NCI-H524 treated with DMSO at 0.1 percent for 48 hours (cell line): ENCODE results near the gene HLTF.
"Not testable (repeated sequence)": the region's sequence is repeated elsewhere in the genome, so short reads cannot be mapped to it uniquely, and the experiment has no call there.

Source experiments
- DNase-seq: peaks from one replicate; lab custom pipeline; 2025; lab: John Stamatoyannopoulos, UW

Gene HLTF

DNA sequence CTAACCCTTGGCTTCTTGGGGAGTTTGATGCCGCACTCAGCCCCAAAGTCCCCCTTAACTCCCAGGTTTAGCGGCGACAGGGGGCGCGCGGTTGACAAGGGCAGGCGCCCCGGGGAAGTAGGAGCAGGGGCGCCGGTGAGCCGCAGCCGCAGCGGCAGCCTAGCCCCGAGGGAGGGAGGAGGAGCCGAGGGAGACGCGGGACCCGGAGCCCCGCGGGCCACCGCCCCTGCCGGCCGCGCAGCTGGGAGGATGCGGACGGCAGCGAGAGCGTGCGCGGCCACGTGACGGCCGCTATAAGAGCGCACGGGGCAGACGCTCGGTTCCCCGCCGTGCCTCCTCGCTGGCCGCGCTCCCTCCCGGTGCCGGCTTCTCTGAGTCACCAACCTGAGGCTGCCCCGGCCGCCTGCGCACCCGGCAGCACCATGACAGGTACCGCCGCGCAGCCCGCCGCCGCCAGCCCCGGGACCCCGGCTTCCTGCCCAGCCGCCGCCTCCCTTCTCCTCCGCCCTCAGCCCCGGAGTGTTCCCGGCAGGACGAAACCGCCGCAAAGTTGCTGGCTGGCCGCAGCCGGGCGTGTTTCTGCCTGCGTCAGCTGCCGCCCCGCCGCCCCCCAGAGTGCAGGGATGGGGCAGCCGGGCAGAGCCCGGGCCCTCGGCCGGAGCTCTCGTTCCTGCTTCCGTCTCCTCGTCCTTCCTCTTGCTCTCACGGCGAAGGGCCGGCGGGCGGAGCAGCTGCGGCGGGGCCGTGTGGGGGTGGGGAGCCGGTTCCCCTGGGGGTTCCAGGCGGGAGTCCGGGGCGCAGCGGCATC lies 94.9 kb downstream of the HLTF start, which contains the start of gene GYG1:
Gene GYG1 (plus strand): TSS at position 322 of the 808 bp plus-strand sequence. CDS start 101 bp downstream, at position 423.
- peak; percentile 9 for DNase-seq

DNA sequence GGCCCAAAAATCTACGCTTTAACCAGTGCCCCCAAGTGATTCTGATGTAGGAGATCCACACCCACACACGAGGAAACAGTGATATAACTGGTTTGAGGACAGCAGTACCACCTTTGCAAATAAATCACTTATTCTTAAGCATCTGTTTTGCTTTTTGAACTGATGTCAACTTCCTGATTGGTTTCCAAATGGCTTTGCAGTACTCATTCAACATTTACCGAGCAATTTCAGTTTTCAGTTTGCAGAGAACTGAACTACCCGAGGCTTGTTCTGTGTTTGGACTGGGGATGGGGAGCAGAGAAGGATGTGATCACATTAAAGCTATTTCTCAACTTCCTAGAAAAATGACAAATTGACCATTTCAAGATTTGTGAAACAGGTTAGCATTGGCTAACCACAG lies 96.1 kb downstream of the HLTF start:
- DNase-seq = no peak

DNA sequence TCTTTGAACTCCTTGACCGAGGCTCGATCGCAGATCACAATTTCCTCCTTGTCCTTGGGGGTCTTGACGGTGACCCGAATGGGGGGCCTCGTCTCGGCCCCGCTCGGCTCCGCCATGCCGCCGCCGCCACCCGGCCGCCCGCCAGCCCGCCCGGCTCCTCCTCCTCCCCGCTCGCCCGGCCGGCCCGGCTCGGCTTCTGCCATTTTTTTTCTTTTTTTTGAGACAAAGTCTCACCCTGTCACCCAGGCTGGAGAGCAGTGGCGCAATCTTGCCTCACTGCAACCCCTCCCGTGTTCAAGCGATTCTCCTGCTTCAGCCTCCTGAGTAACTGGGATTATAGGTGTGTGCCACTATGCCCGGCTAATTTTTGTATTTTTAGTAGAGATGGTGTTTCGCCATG lies 98.8 kb downstream of the HLTF start:
- not testable (repeated sequence) for DNase-seq

GRCh38 chr3:148981273-148981672 lies 105.1 kb downstream of the HLTF start:
- DNase-seq = no peak
